GM12801 (cell line): Measurements from ENCODE around the gene DRC7.

Experiments
- TF ChIP-seq, protein P1 (sequence below): IDR thresholded peaks from one replicate; pipeline ENCODE4 v1.5.1; 2011; ENCODE audit warnings: control low read depth; ENCODE audit not compliant: insufficient read length; ENCODE audit errors: extremely low read depth

Gene DRC7, protein sequence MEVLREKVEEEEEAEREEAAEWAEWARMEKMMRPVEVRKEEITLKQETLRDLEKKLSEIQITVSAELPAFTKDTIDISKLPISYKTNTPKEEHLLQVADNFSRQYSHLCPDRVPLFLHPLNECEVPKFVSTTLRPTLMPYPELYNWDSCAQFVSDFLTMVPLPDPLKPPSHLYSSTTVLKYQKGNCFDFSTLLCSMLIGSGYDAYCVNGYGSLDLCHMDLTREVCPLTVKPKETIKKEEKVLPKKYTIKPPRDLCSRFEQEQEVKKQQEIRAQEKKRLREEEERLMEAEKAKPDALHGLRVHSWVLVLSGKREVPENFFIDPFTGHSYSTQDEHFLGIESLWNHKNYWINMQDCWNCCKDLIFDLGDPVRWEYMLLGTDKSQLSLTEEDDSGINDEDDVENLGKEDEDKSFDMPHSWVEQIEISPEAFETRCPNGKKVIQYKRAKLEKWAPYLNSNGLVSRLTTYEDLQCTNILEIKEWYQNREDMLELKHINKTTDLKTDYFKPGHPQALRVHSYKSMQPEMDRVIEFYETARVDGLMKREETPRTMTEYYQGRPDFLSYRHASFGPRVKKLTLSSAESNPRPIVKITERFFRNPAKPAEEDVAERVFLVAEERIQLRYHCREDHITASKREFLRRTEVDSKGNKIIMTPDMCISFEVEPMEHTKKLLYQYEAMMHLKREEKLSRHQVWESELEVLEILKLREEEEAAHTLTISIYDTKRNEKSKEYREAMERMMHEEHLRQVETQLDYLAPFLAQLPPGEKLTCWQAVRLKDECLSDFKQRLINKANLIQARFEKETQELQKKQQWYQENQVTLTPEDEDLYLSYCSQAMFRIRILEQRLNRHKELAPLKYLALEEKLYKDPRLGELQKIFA

DNA sequence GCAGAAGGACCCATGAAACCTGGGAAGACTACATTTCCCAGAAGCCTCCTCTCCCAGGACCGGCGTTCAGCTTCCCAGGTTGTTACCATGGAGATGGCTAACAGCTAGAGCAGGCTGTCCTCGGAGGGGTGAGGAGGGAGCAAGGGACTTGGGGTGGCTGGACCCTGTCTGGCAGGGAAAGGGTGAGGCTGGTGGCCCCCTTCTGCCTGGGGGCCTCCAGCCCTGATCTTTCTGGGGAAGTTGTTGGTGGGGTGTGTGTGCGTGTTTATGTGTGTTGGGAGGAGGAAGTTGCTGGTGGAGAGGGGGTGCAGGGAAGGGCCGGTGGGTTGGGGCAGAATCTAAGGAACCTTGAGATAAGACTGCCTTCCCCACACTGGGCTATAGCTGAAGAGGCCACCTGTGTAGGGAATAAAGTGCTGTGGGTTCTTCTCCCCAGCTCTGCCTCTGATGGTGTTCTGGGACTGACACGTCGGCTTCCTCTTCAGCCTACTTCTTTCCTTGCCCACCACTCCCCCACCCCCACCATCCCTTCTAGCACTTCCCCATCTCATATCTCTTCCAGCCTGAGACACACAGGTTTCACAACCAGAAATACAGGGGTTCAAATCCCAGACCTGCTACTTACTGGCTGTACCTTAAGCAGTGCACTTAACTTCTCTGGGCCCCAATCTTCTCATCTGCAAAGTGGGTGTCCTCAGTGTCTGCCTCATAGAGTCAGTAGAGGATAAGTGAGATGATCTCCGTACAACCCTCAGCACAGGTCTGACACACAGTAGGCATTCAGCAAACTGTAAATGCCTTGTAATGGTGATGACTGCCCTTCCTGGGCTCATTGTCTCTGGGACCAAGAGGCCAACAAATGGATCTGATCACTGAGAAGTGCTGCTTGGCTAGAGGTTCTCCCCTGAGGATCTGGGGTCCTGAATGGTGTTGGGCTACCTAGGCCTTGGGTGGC, at the start of gene DRC7:
Gene DRC7, plus strand, starts transcription at position 82 of the 955 bp plus-strand sequence. CDS start 3,144 bp downstream, outside the sequence.
- TF ChIP-seq, protein P1, sequence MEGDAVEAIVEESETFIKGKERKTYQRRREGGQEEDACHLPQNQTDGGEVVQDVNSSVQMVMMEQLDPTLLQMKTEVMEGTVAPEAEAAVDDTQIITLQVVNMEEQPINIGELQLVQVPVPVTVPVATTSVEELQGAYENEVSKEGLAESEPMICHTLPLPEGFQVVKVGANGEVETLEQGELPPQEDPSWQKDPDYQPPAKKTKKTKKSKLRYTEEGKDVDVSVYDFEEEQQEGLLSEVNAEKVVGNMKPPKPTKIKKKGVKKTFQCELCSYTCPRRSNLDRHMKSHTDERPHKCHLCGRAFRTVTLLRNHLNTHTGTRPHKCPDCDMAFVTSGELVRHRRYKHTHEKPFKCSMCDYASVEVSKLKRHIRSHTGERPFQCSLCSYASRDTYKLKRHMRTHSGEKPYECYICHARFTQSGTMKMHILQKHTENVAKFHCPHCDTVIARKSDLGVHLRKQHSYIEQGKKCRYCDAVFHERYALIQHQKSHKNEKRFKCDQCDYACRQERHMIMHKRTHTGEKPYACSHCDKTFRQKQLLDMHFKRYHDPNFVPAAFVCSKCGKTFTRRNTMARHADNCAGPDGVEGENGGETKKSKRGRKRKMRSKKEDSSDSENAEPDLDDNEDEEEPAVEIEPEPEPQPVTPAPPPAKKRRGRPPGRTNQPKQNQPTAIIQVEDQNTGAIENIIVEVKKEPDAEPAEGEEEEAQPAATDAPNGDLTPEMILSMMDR, result no peak

DNA sequence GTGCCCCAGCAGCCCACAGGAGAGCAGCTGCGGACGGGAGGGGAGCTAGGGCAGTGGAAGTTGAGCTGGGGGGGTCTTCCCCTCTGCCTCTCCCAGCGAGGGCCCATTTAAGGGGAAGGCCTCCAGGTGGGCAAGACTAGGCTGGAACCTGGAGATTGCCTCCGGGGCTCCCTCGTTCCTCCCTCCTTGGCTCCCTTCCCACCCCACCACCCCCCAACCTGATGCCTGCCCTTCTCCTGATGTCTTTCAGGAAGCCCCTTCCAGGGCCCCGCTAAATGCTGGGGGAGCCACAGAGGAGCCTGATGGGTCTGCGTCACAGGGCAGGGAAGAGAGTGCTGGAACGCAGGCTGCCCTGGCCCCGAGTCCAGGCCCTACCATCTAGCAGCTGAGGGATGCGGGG, 49.4 kb upstream of the DRC7 start:
- TF ChIP-seq, protein P1, result no peak

DNA sequence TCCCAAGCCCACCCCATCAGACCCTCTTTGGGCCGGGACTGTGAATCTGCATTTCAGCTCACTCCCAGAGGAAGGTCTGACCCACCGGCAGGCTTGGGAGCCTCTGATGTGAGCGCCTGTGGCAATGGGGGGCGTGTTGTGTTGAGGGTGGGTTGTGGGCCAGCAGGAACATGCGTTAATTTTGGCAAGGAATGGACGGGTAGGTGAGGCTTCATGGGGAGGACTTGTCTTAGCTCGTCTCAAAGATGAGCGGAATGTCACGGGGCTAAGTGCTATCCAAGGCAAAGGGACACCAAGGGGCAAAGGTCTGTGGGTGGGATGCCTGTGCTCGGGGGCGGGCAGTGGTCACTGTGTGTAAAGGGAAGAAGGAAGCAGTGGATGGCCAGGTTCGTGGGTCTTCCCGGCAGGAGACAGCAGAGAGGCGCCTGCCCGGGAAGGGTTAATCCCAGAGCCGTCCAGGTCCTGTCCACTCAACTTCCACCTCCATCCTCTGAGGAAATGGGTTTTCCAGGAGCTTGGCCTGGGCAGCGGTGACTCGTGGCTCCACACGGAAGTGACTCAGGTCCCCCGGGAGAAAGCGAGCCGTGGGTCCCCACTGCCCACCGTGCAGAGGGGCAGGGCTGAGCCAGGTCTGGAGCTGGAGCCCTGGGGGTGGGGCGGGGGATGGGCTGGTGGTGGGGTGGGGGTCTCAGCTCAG, 48.8 kb upstream of the DRC7 start:
- TF ChIP-seq, protein P1, result no peak

DNA sequence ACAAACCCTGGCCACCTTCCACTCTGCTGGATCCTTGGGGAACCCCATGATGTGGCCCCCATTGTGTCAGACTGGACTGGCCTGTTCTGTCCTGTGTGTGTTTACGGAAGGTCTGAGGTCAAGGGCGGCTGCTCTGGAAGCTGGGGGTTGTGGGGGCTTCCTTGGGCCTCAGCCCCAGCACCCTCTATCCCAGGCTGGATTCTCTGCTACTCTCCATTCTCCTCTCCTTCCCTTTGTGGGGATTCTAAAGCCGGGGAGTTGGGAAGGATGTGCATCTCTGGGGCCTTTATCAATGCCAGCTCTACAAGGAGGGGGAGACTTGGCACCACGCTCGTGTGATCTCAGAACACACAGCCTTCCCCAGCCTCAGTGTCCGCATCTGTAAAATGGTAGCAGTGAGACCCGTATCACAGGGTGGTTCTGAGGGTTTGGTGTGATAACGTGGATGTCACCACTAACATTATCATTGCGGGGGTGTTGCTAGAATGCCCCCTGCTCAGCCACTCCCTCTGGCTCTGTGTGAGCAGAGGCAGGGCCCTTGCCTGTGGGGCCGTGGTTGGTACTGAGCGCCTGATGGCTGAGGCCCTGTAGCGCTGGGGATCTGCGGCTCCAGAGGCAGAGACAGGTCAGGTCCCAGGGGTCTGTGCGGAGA, 48.1 kb upstream of the DRC7 start:
- TF ChIP-seq, protein P1, result no peak

DNA sequence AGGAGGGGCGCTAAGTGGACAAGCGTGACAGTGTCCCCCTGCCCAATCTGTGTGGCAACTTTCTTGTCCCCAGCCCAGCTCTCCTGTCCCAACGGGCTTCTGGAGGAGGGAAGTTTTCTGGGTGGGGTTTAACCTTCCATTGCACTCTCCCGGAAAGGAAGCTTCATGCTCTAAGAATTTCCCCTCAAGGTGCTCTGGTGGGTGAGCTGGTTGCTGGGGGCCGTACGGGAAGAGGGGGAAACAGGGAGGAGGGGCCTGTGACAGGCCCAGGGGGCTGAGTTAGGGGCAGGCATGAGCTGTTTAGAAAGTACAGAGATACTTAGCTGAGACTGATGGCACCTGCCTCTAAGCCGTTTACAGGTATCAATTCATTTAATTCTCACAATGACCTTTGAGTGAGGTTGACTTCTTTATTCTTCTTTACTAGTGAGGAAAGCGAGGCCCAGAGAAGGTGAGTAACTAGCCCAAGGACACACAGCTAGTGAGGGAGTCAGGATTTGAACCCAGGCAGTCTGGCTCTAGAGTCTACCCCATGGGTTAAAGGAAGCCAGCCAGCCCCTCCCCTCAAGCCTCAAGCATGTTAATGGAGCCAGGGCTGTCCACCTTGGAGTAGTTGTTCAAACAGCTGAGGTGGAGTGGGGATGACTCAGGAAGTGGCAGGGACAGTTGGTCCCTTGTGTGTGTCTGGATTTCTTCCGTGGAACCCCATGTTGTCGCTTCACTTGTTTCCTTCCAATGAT, 47.3 kb upstream of the DRC7 start:
- TF ChIP-seq, protein P1, result no peak

DNA sequence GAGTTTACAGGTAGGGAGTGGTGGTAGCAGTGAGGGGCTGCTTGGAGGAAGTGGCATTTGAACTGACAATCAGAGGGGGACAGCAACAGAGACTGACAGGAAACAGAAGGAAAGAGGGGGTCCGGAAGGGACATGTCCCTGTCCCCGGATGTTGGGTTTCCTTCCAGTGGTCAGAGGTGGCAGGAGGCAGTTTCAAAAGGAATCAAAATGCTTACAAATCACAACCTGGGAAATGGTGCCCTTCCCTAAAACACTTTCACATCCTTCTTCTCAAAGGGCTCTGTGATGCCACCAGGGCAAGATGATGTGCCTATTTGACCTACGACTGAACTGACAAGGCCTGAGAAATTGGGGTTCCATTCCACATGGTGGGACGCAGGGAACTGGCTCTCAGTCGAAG, 46.5 kb upstream of the DRC7 start:
- TF ChIP-seq, protein P1, result no peak
